IMR-90 (cell line): ENCODE results near the gene SCAMP1. TPM values are rescaled to one million over a fixed set of nuclear protein-coding genes. Genes with fewer than 3 reads are reported as not detected.

Experiments used
- ATAC-seq: fragments of 200-7000 bp; cut with Tn5 transposase; 2 replicates; pipeline ENCODE4 v1.9.1; 2020; ENCODE audit warnings: low read depth, mild to moderate bottlenecking, moderate library complexity
- BruUV-seq: library from RNA; stranded (reverse); fragments of 400-500 nt; replicated peaks from 2 replicates; lab custom pipeline; 2021; lab: Mats Ljungman, UMichigan
- CTCF ChIA-PET: fragments of 300-600 bp; formaldehyde crosslinking; extraction: SDS; loops from one replicate; lab custom pipeline; 2021; ENCODE audit warnings: antibody characterized with exemption; lab: Yijun Ruan, JAX
- POLR2A ChIA-PET: fragments of 300-600 bp; sonication (Branson Sonifier 250); formaldehyde crosslinking; loops from one replicate; lab custom pipeline; 2022; ENCODE audit warnings: antibody characterized with exemption; ENCODE audit not compliant: unreplicated experiment; lab: Charles Lee
- DNase-seq: peaks from one replicate; pipeline ENCODE4 v3.0.0; 2013
- H2AFZ ChIP-seq: replicated peaks from 2 replicates; pipeline ENCODE3; 2013; ENCODE audit warnings: low read length, mild to moderate bottlenecking; ENCODE audit not compliant: poor library complexity
- H2AK5ac ChIP-seq: 2 replicates; pipeline ENCODE4 v1.6.1; 2013; ENCODE audit warnings: low read depth, low read length, inconsistent platforms
- H2AK9ac ChIP-seq: replicated peaks from 2 replicates; pipeline ENCODE3; 2013; ENCODE audit warnings: mild to moderate bottlenecking, low read depth, low read length, moderate library complexity; ENCODE audit not compliant: poor library complexity
- H2BK120ac ChIP-seq: 2 replicates; pipeline ENCODE4 v1.6.1; 2013; ENCODE audit warnings: low read depth, low read length, inconsistent platforms
- H2BK15ac ChIP-seq: 3 replicates; pipeline ENCODE4 v1.6.1; 2013; ENCODE audit warnings: low read depth, low read length, inconsistent platforms
- H2BK20ac ChIP-seq: 2 replicates; pipeline ENCODE4 v1.6.1; 2013; ENCODE audit warnings: low read depth, mild to moderate bottlenecking, inconsistent platforms, low read length, moderate library complexity
- H2BK5ac ChIP-seq: 2 replicates; pipeline ENCODE4 v1.6.1; 2013; ENCODE audit warnings: mild to moderate bottlenecking, low read depth, low read length, inconsistent platforms; ENCODE audit not compliant: poor library complexity, severe bottlenecking
- H3K14ac ChIP-seq: replicated peaks from 2 replicates; pipeline ENCODE4 v1.6.1; 2013; ENCODE audit warnings: low read depth, low read length, inconsistent platforms
- H3K18ac ChIP-seq: 2 replicates; pipeline ENCODE4 v1.6.1; 2013; ENCODE audit warnings: low read depth, low read length, control low read depth
- H3K23ac ChIP-seq: 2 replicates; pipeline ENCODE4 v1.6.1; 2013; ENCODE audit warnings: low read depth, low read length, inconsistent platforms
- H3K27ac ChIP-seq: 2 replicates; pipeline ENCODE4 v1.5.1; 2013; ENCODE audit warnings: mild to moderate bottlenecking, control low read depth, low read length; ENCODE audit not compliant: insufficient read depth
- H3K27me3 ChIP-seq: 2 replicates; pipeline ENCODE4 v1.6.1; 2013; ENCODE audit warnings: low read length; ENCODE audit not compliant: control insufficient read depth, insufficient read depth
- H3K36me3 ChIP-seq: 2 replicates; pipeline ENCODE4 v1.6.1; 2013; ENCODE audit warnings: low read length, mixed read lengths; ENCODE audit not compliant: control insufficient read depth, insufficient read depth
- H3K4ac ChIP-seq: 2 replicates; pipeline ENCODE4 v1.6.1; 2013; ENCODE audit warnings: low read depth, low read length, inconsistent platforms
- H3K4me1 ChIP-seq: 2 replicates; pipeline ENCODE4 v1.6.1; 2013; ENCODE audit warnings: low read length, mixed read lengths; ENCODE audit not compliant: control insufficient read depth, insufficient read depth
- H3K4me2 ChIP-seq: 2 replicates; pipeline ENCODE4 v1.6.1; 2013; ENCODE audit warnings: low read depth, mild to moderate bottlenecking, control low read depth, low read length, moderate library complexity
- H3K4me3 ChIP-seq: 2 replicates; pipeline ENCODE4 v1.5.1; 2013; ENCODE audit warnings: low read depth, mild to moderate bottlenecking, control low read depth, low read length, moderate library complexity; ENCODE audit not compliant: insufficient read depth
- H3K56ac ChIP-seq: 2 replicates; pipeline ENCODE4 v1.6.1; 2013; ENCODE audit warnings: low read length, inconsistent platforms; ENCODE audit not compliant: insufficient read depth; ENCODE audit errors: extremely low read depth
- H3K79me1 ChIP-seq, 2 experiments: 2 replicates each; pipeline ENCODE4 v1.6.1; 2013; ENCODE audit warnings: low read length in 2 of 2, inconsistent platforms in 1 of 2, low read depth in 1 of 2
- H3K9ac ChIP-seq: 2 replicates; pipeline ENCODE4 v1.6.1; 2013; ENCODE audit warnings: low read depth, low read length, control low read depth
- H3K9me1 ChIP-seq: 2 replicates; pipeline ENCODE4 v1.6.1; 2013; ENCODE audit warnings: low read length, inconsistent platforms; ENCODE audit not compliant: insufficient read depth
- H3K9me3 ChIP-seq: 2 replicates; pipeline ENCODE4 v1.6.1; 2013; ENCODE audit warnings: low read length; ENCODE audit not compliant: control insufficient read depth, insufficient read depth
- H4K20me1 ChIP-seq: 2 replicates; pipeline ENCODE4 v1.6.1; 2013; ENCODE audit warnings: low read length, inconsistent platforms; ENCODE audit not compliant: insufficient read depth
- H4K5ac ChIP-seq: 2 replicates; pipeline ENCODE4 v1.6.1; 2013; ENCODE audit warnings: mild to moderate bottlenecking, low read depth, low read length, control low read depth
- H4K8ac ChIP-seq, 2 experiments: 2 replicates each; pipeline ENCODE4 v1.6.1; 2013; ENCODE audit warnings: low read depth in 2 of 2, low read length in 2 of 2, control low read depth in 1 of 2, inconsistent platforms in 1 of 2
- H4K91ac ChIP-seq: 2 replicates; pipeline ENCODE4 v1.6.1; 2013; ENCODE audit warnings: low read depth, low read length, inconsistent platforms; ENCODE audit not compliant: insufficient read depth
- BHLHE40 ChIP-seq: fragments of 150-350 bp; IDR thresholded peaks from 2 replicates; pipeline ENCODE4 v1.6.1; 2016; ENCODE audit warnings: mild to moderate bottlenecking, low read depth, low read length
- CEBPB ChIP-seq: IDR thresholded peaks from 2 replicates; pipeline ENCODE4 v1.6.1; 2012; ENCODE audit warnings: low read depth, low read length, improper control_type of control experiment
- FOS ChIP-seq: fragments of 150-350 bp; IDR thresholded peaks from 2 replicates; pipeline ENCODE4 v1.6.1; 2016; ENCODE audit warnings: low read depth, low read length
- MAFK ChIP-seq: IDR thresholded peaks from 2 replicates; pipeline ENCODE4 v1.6.1; 2012; ENCODE audit warnings: low read depth, low read length, improper control_type of control experiment
- MAZ ChIP-seq: IDR thresholded peaks from 2 replicates; pipeline ENCODE4 v1.6.1; 2012; ENCODE audit warnings: low read depth, mild to moderate bottlenecking, low read length, improper control_type of control experiment, moderate library complexity, borderline replicate concordance
- MXI1 ChIP-seq: IDR thresholded peaks from 2 replicates; pipeline ENCODE4 v1.6.1; 2012; ENCODE audit warnings: low read depth, mild to moderate bottlenecking, low read length, moderate library complexity, borderline replicate concordance
- NFE2L2 ChIP-seq: fragments of 150-350 bp; IDR thresholded peaks from 2 replicates; pipeline ENCODE4 v1.6.1; 2016; ENCODE audit warnings: low read depth, mild to moderate bottlenecking, low read length
- POLR2A ChIP-seq: IDR thresholded peaks from 2 replicates; pipeline ENCODE4 v1.6.1; 2012; ENCODE audit warnings: mild to moderate bottlenecking, low read depth, low read length
- RAD21 ChIP-seq: IDR thresholded peaks from 2 replicates; pipeline ENCODE4 v1.6.1; 2012; ENCODE audit warnings: low read length, improper control_type of control experiment
- RCOR1 ChIP-seq: IDR thresholded peaks from 2 replicates; pipeline ENCODE4 v1.6.1; 2012; ENCODE audit warnings: mild to moderate bottlenecking, low read length, improper control_type of control experiment; ENCODE audit not compliant: insufficient replicate concordance
- RFX5 ChIP-seq: IDR thresholded peaks from 2 replicates; pipeline ENCODE4 v1.8.0; 2012; ENCODE audit warnings: low read depth, mild to moderate bottlenecking, low read length, moderate library complexity
- SMC3 ChIP-seq: fragments of 150-350 bp; IDR thresholded peaks from 2 replicates; pipeline ENCODE4 v1.6.1; 2016; ENCODE audit warnings: low read depth, mild to moderate bottlenecking, antibody characterized with exemption, low read length, moderate library complexity
- dilution Hi-C: fragments of 300-500 bp; cut with HindIII; formaldehyde crosslinking; loops from one replicate; pipeline ENCODE4 v1.14.3; 2018; ENCODE audit warnings: low sequenced_read_pairs; ENCODE audit not compliant: unreplicated experiment
- in situ Hi-C: fragments of 300-500 bp; cut with MboI; formaldehyde crosslinking; loops from 3 replicates; pipeline ENCODE4 v1.14.3; 2019; ENCODE audit warnings: low sequenced_read_pairs, inconsistent platforms, mixed read lengths
- intact Hi-C: fragments of 100-400 bp; cut with micrococcal nuclease; formaldehyde crosslinking; loops from 2 replicates; pipeline ENCODE4 v1.10.0; 2022
- polyA plus RNA-seq, 3 experiments: library from polyadenylated mRNA; depleted of rRNA; stranded (reverse); fragments of >200 nt; gene quantifications; 2 replicates each; pipeline ENCODE4 v1.2.3, GENCODE V29; 2012; ENCODE audit warnings: low replicate concordance in 1 of 3
- total RNA-seq: library from RNA; depleted of rRNA; stranded (reverse); fragments of >200 nt; gene quantifications from 2 replicates; pipeline ENCODE4 v1.2.3, GENCODE V29; 2012
- TF ChIP-seq, protein P1 (sequence below): fragments of 150-350 bp; IDR thresholded peaks from 2 replicates; pipeline ENCODE4 v1.6.1; 2016; ENCODE audit warnings: low read depth, mild to moderate bottlenecking, low read length, moderate library complexity, borderline replicate concordance
- TF ChIP-seq, protein P2 (sequence below): fragments of 150-350 bp; IDR thresholded peaks from 2 replicates; pipeline ENCODE4 v1.6.1; 2017; ENCODE audit warnings: mild to moderate bottlenecking, antibody characterized with exemption, low read length, low read depth
- TF ChIP-seq, protein P3 (sequence below): conservative IDR thresholded peaks from 2 replicates; pipeline ENCODE4 v1.5.1; 2012; ENCODE audit warnings: mild to moderate bottlenecking, low read depth, low read length, improper control_type of control experiment

SCAMP1 gene
- total and polyA plus RNA-seq, 2 of the 4 experiments (the other 2 are of a cell fraction), result 13.5 to 114 TPM

DNA sequence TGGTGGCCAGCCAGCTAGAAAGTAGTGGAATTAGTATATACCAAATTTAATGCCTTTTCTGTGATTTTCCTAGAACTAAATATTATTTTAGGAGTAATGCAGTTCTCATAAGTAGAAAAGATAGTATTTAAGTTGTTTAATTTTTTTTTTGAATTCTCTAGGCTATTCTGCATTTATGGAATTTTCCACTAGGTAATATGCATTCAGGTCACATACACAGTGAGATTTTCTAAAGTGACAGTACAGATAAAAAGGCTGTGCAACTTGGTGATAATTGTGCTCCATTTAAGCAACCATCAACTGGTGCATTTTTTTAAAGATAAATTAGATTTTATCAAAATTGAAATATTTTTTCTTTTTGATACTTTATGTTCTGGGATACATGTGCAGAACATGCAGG is 111.5 kb downstream of the SCAMP1 start:
- Histone ChIP-seq H4K91ac (no peak overlapping the region), H4K20me1 (no peaks in the 10 kb centered on the region), H3K9me3 (no peaks in the 10 kb centered on the region), H2AK5ac (no peak overlapping the region), H3K9me1 (no peaks in the 10 kb centered on the region; the same call in 1 of the 2 replicates), H3K14ac (no peak overlapping the region), H3K4me1 (no peaks in the 10 kb centered on the region), H3K9ac (no peak overlapping the region), H3K23ac (no peak overlapping the region), H3K36me3 (peaks cover 3% of the 10 kb centered on the region; the same call in 1 of the 2 replicates), H2BK15ac (no peak overlapping the region), H2BK120ac (no peak overlapping the region), H2BK5ac (no peak overlapping the region), H2AFZ (no peak overlapping the region), H4K8ac (no peak overlapping the region), H3K79me1 (peaks cover 5 to 6% of the 10 kb centered on the region in 2 experiments; a peak in 2 of 4 replicates), H3K4ac (no peak overlapping the region), H2AK9ac (no peak overlapping the region), H2BK20ac (no peak overlapping the region), H4K5ac (no peak overlapping the region), H3K18ac (no peak overlapping the region), H3K56ac (no peak overlapping the region), H3K27ac (no peak overlapping the region), H3K27me3 (no peaks in the 10 kb centered on the region), H3K4me2 (no peak overlapping the region), H3K4me3 (no peak overlapping the region)
- in situ Hi-C loops (no loop called here), dilution Hi-C loops (no loop called here), intact Hi-C loops (no loop called here)
- POLR2A ChIA-PET, result no interaction called here
- TF ChIP-seq, protein P1, sequence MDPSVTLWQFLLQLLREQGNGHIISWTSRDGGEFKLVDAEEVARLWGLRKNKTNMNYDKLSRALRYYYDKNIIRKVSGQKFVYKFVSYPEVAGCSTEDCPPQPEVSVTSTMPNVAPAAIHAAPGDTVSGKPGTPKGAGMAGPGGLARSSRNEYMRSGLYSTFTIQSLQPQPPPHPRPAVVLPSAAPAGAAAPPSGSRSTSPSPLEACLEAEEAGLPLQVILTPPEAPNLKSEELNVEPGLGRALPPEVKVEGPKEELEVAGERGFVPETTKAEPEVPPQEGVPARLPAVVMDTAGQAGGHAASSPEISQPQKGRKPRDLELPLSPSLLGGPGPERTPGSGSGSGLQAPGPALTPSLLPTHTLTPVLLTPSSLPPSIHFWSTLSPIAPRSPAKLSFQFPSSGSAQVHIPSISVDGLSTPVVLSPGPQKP, result no peak
- no peak for TF ChIP-seq RAD21
- no peak for TF ChIP-seq FOS
- no peak for TF ChIP-seq RFX5
- TF ChIP-seq RCOR1, result no peak
- TF ChIP-seq MAZ, result no peak
- TF ChIP-seq CEBPB, result no peak
- no peak for TF ChIP-seq BHLHE40
- TF ChIP-seq MXI1, result no peak
- TF ChIP-seq, protein P2, sequence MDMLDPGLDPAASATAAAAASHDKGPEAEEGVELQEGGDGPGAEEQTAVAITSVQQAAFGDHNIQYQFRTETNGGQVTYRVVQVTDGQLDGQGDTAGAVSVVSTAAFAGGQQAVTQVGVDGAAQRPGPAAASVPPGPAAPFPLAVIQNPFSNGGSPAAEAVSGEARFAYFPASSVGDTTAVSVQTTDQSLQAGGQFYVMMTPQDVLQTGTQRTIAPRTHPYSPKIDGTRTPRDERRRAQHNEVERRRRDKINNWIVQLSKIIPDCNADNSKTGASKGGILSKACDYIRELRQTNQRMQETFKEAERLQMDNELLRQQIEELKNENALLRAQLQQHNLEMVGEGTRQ, result no peak
- no peak for TF ChIP-seq MAFK
- TF ChIP-seq NFE2L2, result no peak
- TF ChIP-seq, protein P3, sequence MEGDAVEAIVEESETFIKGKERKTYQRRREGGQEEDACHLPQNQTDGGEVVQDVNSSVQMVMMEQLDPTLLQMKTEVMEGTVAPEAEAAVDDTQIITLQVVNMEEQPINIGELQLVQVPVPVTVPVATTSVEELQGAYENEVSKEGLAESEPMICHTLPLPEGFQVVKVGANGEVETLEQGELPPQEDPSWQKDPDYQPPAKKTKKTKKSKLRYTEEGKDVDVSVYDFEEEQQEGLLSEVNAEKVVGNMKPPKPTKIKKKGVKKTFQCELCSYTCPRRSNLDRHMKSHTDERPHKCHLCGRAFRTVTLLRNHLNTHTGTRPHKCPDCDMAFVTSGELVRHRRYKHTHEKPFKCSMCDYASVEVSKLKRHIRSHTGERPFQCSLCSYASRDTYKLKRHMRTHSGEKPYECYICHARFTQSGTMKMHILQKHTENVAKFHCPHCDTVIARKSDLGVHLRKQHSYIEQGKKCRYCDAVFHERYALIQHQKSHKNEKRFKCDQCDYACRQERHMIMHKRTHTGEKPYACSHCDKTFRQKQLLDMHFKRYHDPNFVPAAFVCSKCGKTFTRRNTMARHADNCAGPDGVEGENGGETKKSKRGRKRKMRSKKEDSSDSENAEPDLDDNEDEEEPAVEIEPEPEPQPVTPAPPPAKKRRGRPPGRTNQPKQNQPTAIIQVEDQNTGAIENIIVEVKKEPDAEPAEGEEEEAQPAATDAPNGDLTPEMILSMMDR, result no peak
- TF ChIP-seq POLR2A, result no peak
- no peak for TF ChIP-seq SMC3
- ATAC-seq (no peak), DNase-seq (no peak)
- CTCF ChIA-PET, result interaction anchor here (0.7 kb wide), 1 partner anchor 156 kb away, joined by 4 read pairs; no protein-coding TSS in a partner anchor
- no TSS peak for BruUV-seq
